T-cell (primary cell): ENCODE data around the gene HOXA6. TPM values are rescaled to one million over a fixed set of nuclear protein-coding genes. Genes with fewer than 3 reads are reported as not detected.

Experiments used
- ATAC-seq, 4 experiments: fragments of 200-7000 bp in 3 of 4; fragments of 150-1000 bp in 1 of 4; cut with Tn5 transposase; replicated peaks in 1 of 4; 1 replicate in 3 of 4; 2 replicates in 1 of 4; pipeline ENCODE4 v1.10.0; 2021; ENCODE audit warnings: moderate library complexity in 3 of 4, mild to moderate bottlenecking in 2 of 4, moderate number of reproducible peaks in 1 of 4
- CTCF ChIA-PET, 2 donors: fragments of 300-600 bp; sonication (Branson Sonifier 250); formaldehyde crosslinking; loops; one replicate each; lab custom pipeline; 2022; ENCODE audit warnings: antibody characterized with exemption in 2 of 2; lab: Charles Lee
- POLR2A ChIA-PET, 2 donors: fragments of 300-600 bp; sonication (Branson Sonifier 250); formaldehyde crosslinking; loops; one replicate each; lab custom pipeline; 2022; ENCODE audit warnings: antibody characterized with exemption in 2 of 2; lab: Charles Lee
- DNase-seq, 35 experiments: peaks; one replicate each; pipeline versions ENCODE4 v3.0.0 to v3.0.0-alpha.2; 2013 to 2023
- H3K27ac ChIP-seq: one replicate; pipeline ENCODE4 v1.5.1; 2013; ENCODE audit warnings: low read length
- H3K27me3 ChIP-seq, 2 experiments: replicated peaks in 1 of 2; 1 replicate in 1 of 2; 2 replicates in 1 of 2; pipeline versions ENCODE4 v1.6.1 to v1.7.0; 2013; ENCODE audit warnings: low read length in 1 of 2, mixed read lengths in 1 of 2; ENCODE audit not compliant: control insufficient read depth in 2 of 2, insufficient read depth in 2 of 2; ENCODE audit errors: extremely low read depth in 1 of 2
- H3K36me3 ChIP-seq, 2 donors: 1 replicate in 1 of 2; 2 replicates in 1 of 2; pipeline versions ENCODE4 v1.6.1 to v1.7.0; 2013; ENCODE audit warnings: low read length in 1 of 2; ENCODE audit not compliant: control insufficient read depth in 2 of 2, insufficient read depth in 1 of 2; ENCODE audit errors: extremely low read depth in 1 of 2
- H3K4me1 ChIP-seq, 2 experiments: 1 replicate in 1 of 2; 2 replicates in 1 of 2; pipeline versions ENCODE4 v1.6.1 to v1.7.0; 2013; ENCODE audit warnings: low read length in 2 of 2, mixed read lengths in 1 of 2; ENCODE audit not compliant: insufficient read depth in 2 of 2, control insufficient read depth in 1 of 2; ENCODE audit errors: extremely low read depth in 1 of 2
- H3K4me3 ChIP-seq, 2 donors: 1 replicate in 1 of 2; 2 replicates in 1 of 2; pipeline versions ENCODE4 v1.5.1 to v1.7.0; 2013; ENCODE audit warnings: mild to moderate bottlenecking in 2 of 2, low read length in 1 of 2, moderate library complexity in 1 of 2; ENCODE audit not compliant: control insufficient read depth in 1 of 2; ENCODE audit errors: extremely low read depth in 1 of 2
- H3K9me3 ChIP-seq: 2 replicates; pipeline ENCODE4 v1.7.0; 2013
- H3K27ac Mint-ChIP-seq, 2 donors: one replicate each; pipeline ENCODE4 v1.8.0; 2020 to 2021; ENCODE audit warnings: mild to moderate bottlenecking in 2 of 2, mixed read lengths in 2 of 2
- H3K27me3 Mint-ChIP-seq, 2 donors: one replicate each; pipeline ENCODE4 v1.8.0; 2021 to 2022; ENCODE audit warnings: mixed read lengths in 2 of 2
- H3K36me3 Mint-ChIP-seq: one replicate; pipeline ENCODE4 v1.8.0; 2021; ENCODE audit warnings: mixed read lengths
- H3K4me1 Mint-ChIP-seq, 3 donors: one replicate each; pipeline ENCODE4 v1.8.0; 2020 to 2022; ENCODE audit warnings: mixed read lengths in 3 of 3, mild to moderate bottlenecking in 1 of 3
- H3K4me3 Mint-ChIP-seq, 3 donors: one replicate each; pipeline ENCODE4 v1.8.0; 2020 to 2022; ENCODE audit warnings: mild to moderate bottlenecking in 3 of 3, mixed read lengths in 3 of 3, moderate library complexity in 3 of 3
- H3K9me3 Mint-ChIP-seq, 3 donors: one replicate each; pipeline ENCODE4 v1.8.0; 2020 to 2022; ENCODE audit warnings: mixed read lengths in 3 of 3
- whole genome bisulfite sequencing: methylation state at CpG from one replicate; pipeline ENCODE4 v1.1.5; 2013; ENCODE audit warnings: missing lambda C conversion rate; ENCODE audit not compliant: insufficient coverage; 5-methylcytosine and 5-hydroxymethylcytosine counted together
- total RNA-seq, 35 experiments: library from RNA in 6 of 35; stranded (reverse) in 6 of 35; fragments of 120-200 nt in 1 of 35; gene quantifications; one replicate each; pipeline versions ENCODE4 v1.2.1 to v1.2.4 and lab custom pipeline; 2013 to 2026

The HOXA6 gene
- total RNA-seq, 5 donors from 2014 or later (not counting 1 experiment from before 2014, with no cell fraction given) = 0.50 to 0.65 TPM; not detected in 3

- Mint-ChIP-seq H3K27ac (peak overlapping the region in 1 of 2 donors; percentile 50), H3K4me3 (peak overlapping the region in 1 of 3 donors; percentile 72), H3K4me1 (peaks cover 29 to 41% (median 40%) of the 10 kb centered on the region in 3 donors), H3K9me3 (no peaks in the 10 kb centered on the region), H3K36me3 (no peaks in the 10 kb centered on the region), H3K27me3 (peaks cover 55 to 78% of the 10 kb centered on the region in 2 donors)
- Histone ChIP-seq H3K27me3 (peaks cover 17 to 91% of the 10 kb centered on the region in 2 experiments), H3K4me3 (no peak overlapping the region), H3K36me3 (no peaks in the 10 kb centered on the region), H3K9me3 (no peaks in the 10 kb centered on the region), H3K4me1 (peaks cover 15 to 66% of the 10 kb centered on the region in 2 experiments), H3K27ac (no peak overlapping the region)
- WGBS = 16% methylated on average over 8 of the region's 8 CpGs
- DNase-seq = no peak
- ChIA-PET POLR2A (no interaction called here), CTCF (interaction anchor here in 1 of 2 donors (0.7 to 1.2 kb wide), 2 partner anchors 9 to 481 kb away, joined by 3 read pairs; no protein-coding TSS in a partner anchor)
- ATAC-seq = no peak
Observed at GRCh38 chr7:27171325-27171636, 23.7 kb upstream of the HOXA6 start.

GRCh38 chr7:27170426-27171324 lies 23.1 kb upstream of the HOXA6 start:
- ATAC-seq (no peak), DNase-seq (no peak)
- Mint-ChIP-seq H3K9me3 (no peaks in the 10 kb centered on the region), H3K27me3 (peaks cover 59 to 76% of the 10 kb centered on the region in 2 donors), H3K4me1 (peaks cover 32 to 45% (median 44%) of the 10 kb centered on the region in 3 donors), H3K27ac (no peak overlapping the region), H3K36me3 (no peaks in the 10 kb centered on the region), H3K4me3 (no peak overlapping the region)
- Histone ChIP-seq H3K27ac (no peak overlapping the region), H3K4me1 (peaks cover 15 to 72% of the 10 kb centered on the region in 2 experiments), H3K4me3 (no peak overlapping the region), H3K36me3 (no peaks in the 10 kb centered on the region), H3K27me3 (peaks cover 17 to 91% of the 10 kb centered on the region in 2 experiments), H3K9me3 (no peaks in the 10 kb centered on the region)
- ChIA-PET POLR2A (interaction anchor here in 1 of 2 donors (0.5 kb wide), 1 partner anchor 14 kb away, joined by 5 read pairs; the partner anchor contains the start of gene HOXA7), CTCF (interaction anchor here in 1 of 2 donors (0.7 to 1.3 kb wide), 4 partner anchors 8 to 480 kb away, joined by 3 read pairs; no protein-coding TSS in a partner anchor)
- 0% methylated on average over 1 of the region's 11 CpGs for WGBS

- peak overlapping the region in 2 of 3 donors; percentile 37 to 74 for H3K4me3 Mint-ChIP-seq
- no peaks in the 10 kb centered on the region for H3K9me3 ChIP-seq
- no peaks in the 10 kb centered on the region for H3K36me3 ChIP-seq
- ChIA-PET CTCF (interaction anchor here in 1 of 2 donors (1.3 kb wide), 2 partner anchors 9 to 20 kb away, joined by 3 read pairs; no protein-coding TSS in a partner anchor), POLR2A (no interaction called here)
- peak overlapping the region in 1 of 2 donors; percentile 35 for H3K4me3 ChIP-seq
- no peak overlapping the region for H3K27ac ChIP-seq
- H3K36me3 Mint-ChIP-seq = no peaks in the 10 kb centered on the region
- DNase-seq (peak in 1 of 35 experiments; percentile 15), ATAC-seq (peak in 1 of 4 experiments; percentile 42)
- peaks cover 17 to 91% of the 10 kb centered on the region in 2 experiments for H3K27me3 ChIP-seq
- H3K27ac Mint-ChIP-seq = no peak overlapping the region
- H3K4me1 ChIP-seq = peaks cover 15 to 81% of the 10 kb centered on the region in 2 experiments
- H3K4me1 Mint-ChIP-seq = peaks cover 34 to 46% (median 44%) of the 10 kb centered on the region in 3 donors
- H3K9me3 Mint-ChIP-seq = no peaks in the 10 kb centered on the region
- 3% methylated on average over 26 of the region's 46 CpGs for WGBS
- H3K27me3 Mint-ChIP-seq = peaks cover 54 to 72% of the 10 kb centered on the region in 2 donors
Observed at GRCh38 chr7:27169658-27170425, 22.3 kb upstream of the HOXA6 start.

GRCh38 chr7:27168265-27168947 lies 20.8 kb upstream of the HOXA6 start:
- Mint-ChIP-seq H3K4me1 (peaks cover 36 to 44% (median 42%) of the 10 kb centered on the region in 3 donors), H3K9me3 (no peaks in the 10 kb centered on the region), H3K27me3 (peaks cover 62 to 80% of the 10 kb centered on the region in 2 donors), H3K36me3 (no peaks in the 10 kb centered on the region), H3K27ac (peak overlapping the region in 1 of 2 donors; percentile 73), H3K4me3 (peak overlapping the region in 1 of 3 donors; percentile 74)
- CTCF ChIA-PET = interaction anchor here (0.6 to 1.2 kb wide), 3 partner anchors 12 to 30 kb away, joined by 3 read pairs; no protein-coding TSS in a partner anchor
- Histone ChIP-seq H3K36me3 (no peaks in the 10 kb centered on the region), H3K4me1 (peaks cover 10 to 78% of the 10 kb centered on the region in 2 experiments), H3K27ac (no peak overlapping the region), H3K27me3 (peaks cover 17 to 92% of the 10 kb centered on the region in 2 experiments), H3K4me3 (no peak overlapping the region), H3K9me3 (no peaks in the 10 kb centered on the region)
- ATAC-seq (peak in 1 of 4 experiments; percentile 44), DNase-seq (peak in 4 of 35 experiments; percentile 22 to 60 (median 28))
- POLR2A ChIA-PET = interaction anchor here in 1 of 2 donors (0.6 kb wide), 1 partner anchor 488 kb away, joined by 4 read pairs; no protein-coding TSS in a partner anchor
- 23% methylated on average over 16 of the region's 25 CpGs for WGBS

GRCh38 chr7:27167916-27168264 lies 20.3 kb upstream of the HOXA6 start:
- H3K4me3 Mint-ChIP-seq = peak overlapping the region in 1 of 3 donors; percentile 74
- no peak overlapping the region for H3K4me3 ChIP-seq
- H3K27ac Mint-ChIP-seq = peak overlapping the region in 1 of 2 donors; percentile 73
- no peaks in the 10 kb centered on the region for H3K36me3 ChIP-seq
- CTCF ChIA-PET = interaction anchor here in 1 of 2 donors (1.1 to 1.2 kb wide), 2 partner anchors 12 to 31 kb away, joined by 3 read pairs; no protein-coding TSS in a partner anchor
- peaks cover 15 to 91% of the 10 kb centered on the region in 2 experiments for H3K27me3 ChIP-seq
- H3K9me3 ChIP-seq = no peaks in the 10 kb centered on the region
- DNase-seq = no peak
- H3K4me1 ChIP-seq = peaks cover 7 to 74% of the 10 kb centered on the region in 2 experiments
- peaks cover 67 to 84% of the 10 kb centered on the region in 2 donors for H3K27me3 Mint-ChIP-seq
- POLR2A ChIA-PET = no interaction called here
- H3K9me3 Mint-ChIP-seq = no peaks in the 10 kb centered on the region
- H3K36me3 Mint-ChIP-seq = no peaks in the 10 kb centered on the region
- peaks cover 36 to 44% (median 42%) of the 10 kb centered on the region in 3 donors for H3K4me1 Mint-ChIP-seq
- 64% methylated on average over 2 of the region's 4 CpGs for WGBS
- H3K27ac ChIP-seq = no peak overlapping the region
- no peak for ATAC-seq
